Measurements from ENCODE around the gene ENPP5.

ENPP5 gene

DNA sequence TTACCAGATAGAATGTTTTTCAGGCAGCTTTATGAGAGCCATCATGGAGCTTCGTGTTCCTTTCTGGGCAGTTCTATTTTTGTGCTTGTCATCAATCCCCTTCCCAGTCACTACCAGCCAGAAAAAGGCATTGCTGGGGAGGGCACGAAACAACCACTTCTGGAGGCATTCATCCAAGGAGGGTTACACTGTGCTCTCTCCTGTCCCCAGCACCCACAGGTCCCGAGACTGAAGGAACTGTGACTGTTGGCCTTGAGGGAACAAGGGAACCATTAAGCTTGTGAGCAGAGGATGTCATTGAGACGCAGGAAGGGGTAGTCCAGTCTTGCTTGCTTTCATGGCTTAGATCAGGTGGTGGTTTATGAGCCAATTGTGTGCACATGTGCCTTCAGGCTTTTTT is 20.1 kb upstream of the ENPP5 start:
- Mint-ChIP-seq H3K4me1 (no peaks in the 10 kb centered on the region), H3K36me3 (ENCODE audit: low read depth) (no peaks in the 10 kb centered on the region), H3K27me3 (ENCODE audit: low read depth) (no peaks in the 10 kb centered on the region), H3K9me3 (no peaks in the 10 kb centered on the region), H3K27ac (no peak overlapping the region), H3K4me3 (no peak overlapping the region)
- TF ChIP-seq, protein P1, sequence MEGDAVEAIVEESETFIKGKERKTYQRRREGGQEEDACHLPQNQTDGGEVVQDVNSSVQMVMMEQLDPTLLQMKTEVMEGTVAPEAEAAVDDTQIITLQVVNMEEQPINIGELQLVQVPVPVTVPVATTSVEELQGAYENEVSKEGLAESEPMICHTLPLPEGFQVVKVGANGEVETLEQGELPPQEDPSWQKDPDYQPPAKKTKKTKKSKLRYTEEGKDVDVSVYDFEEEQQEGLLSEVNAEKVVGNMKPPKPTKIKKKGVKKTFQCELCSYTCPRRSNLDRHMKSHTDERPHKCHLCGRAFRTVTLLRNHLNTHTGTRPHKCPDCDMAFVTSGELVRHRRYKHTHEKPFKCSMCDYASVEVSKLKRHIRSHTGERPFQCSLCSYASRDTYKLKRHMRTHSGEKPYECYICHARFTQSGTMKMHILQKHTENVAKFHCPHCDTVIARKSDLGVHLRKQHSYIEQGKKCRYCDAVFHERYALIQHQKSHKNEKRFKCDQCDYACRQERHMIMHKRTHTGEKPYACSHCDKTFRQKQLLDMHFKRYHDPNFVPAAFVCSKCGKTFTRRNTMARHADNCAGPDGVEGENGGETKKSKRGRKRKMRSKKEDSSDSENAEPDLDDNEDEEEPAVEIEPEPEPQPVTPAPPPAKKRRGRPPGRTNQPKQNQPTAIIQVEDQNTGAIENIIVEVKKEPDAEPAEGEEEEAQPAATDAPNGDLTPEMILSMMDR (IDR thresholded peaks at IDR 0.05; ENCODE audit: unreplicated experiment in 3 of 3), result no peak

DNA sequence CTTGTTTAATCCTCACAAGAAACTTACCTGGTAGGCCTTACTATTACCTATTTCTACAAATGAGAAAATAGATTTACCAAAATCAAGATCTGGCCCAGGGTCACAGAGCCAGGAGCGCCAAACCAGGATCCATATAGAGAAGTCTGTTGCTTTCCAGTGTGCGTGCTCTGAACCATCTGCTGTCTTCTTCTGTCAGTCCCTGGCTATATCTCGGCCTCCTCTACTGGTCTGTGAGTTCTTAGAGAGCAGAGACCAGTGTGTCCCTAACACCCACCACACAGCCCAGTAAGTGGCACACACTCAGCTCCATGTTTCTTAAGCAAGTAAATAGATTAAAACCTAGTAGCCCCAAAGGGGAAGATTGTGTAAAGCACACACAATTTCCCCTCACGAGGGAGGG is 18.9 kb upstream of the ENPP5 start:
- Mint-ChIP-seq H3K4me1 (peaks cover 5% of the 10 kb centered on the region), H3K36me3 (ENCODE audit: low read depth) (no peaks in the 10 kb centered on the region), H3K9me3 (no peaks in the 10 kb centered on the region), H3K27ac (no peak overlapping the region), H3K4me3 (no peak overlapping the region), H3K27me3 (ENCODE audit: low read depth) (peaks cover 4% of the 10 kb centered on the region)
- TF ChIP-seq, protein P1 (IDR thresholded peaks at IDR 0.05; ENCODE audit: unreplicated experiment in 3 of 3), result no peak

DNA sequence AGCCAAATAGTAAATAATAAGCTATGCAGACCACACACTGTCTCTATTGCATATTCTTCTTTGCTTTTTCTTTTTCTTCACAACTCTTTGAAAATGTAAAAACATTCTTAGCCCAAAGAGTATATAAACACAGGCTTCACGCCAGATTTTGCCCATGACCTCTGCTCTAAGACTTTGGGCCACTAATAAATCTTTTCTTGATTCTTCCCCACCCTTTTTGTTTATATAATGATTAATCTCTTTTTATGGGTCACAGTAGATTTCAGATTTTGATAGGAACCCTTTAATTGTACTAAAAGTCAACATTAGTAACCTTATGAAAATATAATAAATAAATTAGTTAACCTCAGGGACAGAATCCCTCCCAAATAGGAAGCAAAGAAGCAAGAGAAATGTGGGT is 15.8 kb upstream of the ENPP5 start:
- Mint-ChIP-seq H3K4me3 (no peak overlapping the region), H3K36me3 (ENCODE audit: low read depth) (no peaks in the 10 kb centered on the region), H3K27ac (no peak overlapping the region), H3K4me1 (peaks cover 13% of the 10 kb centered on the region), H3K9me3 (no peaks in the 10 kb centered on the region), H3K27me3 (ENCODE audit: low read depth) (peaks cover 4% of the 10 kb centered on the region)
- TF ChIP-seq, protein P1 (IDR thresholded peaks at IDR 0.05; ENCODE audit: unreplicated experiment in 3 of 3), result no peak

DNA sequence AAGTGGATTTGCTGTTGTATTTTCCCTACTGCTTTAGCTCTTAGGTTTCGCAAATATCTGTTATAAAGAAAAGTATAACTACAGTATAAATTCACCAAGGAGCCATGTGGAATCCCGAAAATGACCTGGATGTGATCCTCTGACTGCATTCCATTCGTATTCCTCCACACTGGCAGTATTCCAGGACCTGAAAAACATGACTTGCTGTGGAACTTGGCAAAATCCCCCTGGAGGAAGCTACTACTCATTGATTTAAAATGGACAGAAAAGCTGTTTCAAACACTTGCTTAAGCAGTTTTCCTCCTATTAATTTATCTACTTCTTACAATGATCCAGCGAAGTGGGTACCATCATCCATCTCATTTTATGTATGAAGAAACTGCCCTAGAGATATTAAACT is 13.3 kb upstream of the ENPP5 start:
- TF ChIP-seq, protein P1 (IDR thresholded peaks at IDR 0.05; ENCODE audit: unreplicated experiment in 3 of 3), result no peak
- H3K4me3 Mint-ChIP-seq, result no peak overlapping the region

DNA sequence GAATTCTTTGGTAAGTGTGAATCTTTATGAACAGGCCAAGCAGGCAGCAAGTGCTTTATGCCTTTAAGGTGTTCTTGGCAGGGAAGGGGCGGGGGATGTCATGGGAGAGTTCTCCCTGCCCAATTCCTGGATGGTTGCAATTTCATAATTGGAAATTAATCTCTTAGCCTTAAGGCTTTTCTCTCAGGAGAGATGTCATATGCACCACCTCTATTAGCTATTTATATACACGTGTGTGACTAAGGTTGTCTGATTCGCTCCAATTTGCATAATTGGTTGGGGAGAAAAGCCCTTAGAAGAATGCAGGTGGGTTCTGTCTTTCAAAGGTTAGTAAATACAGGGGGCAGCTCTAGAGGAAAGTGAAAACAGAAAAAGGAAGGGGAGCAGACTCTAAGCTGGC is 5.2 kb upstream of the ENPP5 start:
- Mint-ChIP-seq H3K9me3 (no peaks in the 10 kb centered on the region), H3K27me3 (ENCODE audit: low read depth) (peaks cover 18% of the 10 kb centered on the region), H3K4me1 (no peaks in the 10 kb centered on the region), H3K27ac (no peak overlapping the region), H3K36me3 (ENCODE audit: low read depth) (no peaks in the 10 kb centered on the region), H3K4me3 (no peak overlapping the region)
- TF ChIP-seq, protein P1 (IDR thresholded peaks at IDR 0.05; ENCODE audit: unreplicated experiment in 3 of 3), result no peak

More for the DNA sequence above, 13.3 kb upstream of the ENPP5 start:
- H3K9me3 Mint-ChIP-seq, result no peaks in the 10 kb centered on the region
- H3K27me3 Mint-ChIP-seq (ENCODE audit: low read depth), result peaks cover 8% of the 10 kb centered on the region
- H3K27ac Mint-ChIP-seq, result peak overlapping the region in 2 of 3 experiments; percentile 14 to 17
- peaks cover 13% of the 10 kb centered on the region for H3K4me1 Mint-ChIP-seq
- no peaks in the 10 kb centered on the region for H3K36me3 Mint-ChIP-seq (ENCODE audit: low read depth)

DNA sequence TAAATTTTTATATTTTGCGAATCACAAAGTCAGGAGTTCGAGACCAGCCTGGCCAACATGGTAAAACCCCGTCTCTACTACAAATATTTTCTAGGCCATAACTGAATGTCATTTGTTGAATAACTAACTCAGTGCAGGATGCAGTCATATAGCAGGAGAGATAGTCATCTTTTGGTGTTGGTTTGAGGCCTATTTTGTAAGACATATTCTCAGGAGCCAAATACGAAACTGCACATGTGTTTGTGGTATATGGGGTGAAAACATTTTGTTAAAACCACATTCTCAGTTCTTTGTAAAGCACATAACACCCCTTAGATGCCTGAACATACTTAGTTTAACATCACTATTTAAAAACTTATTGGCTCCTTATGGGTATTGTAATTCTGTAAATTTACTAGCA is 4.7 kb upstream of the ENPP5 start:
- no peaks in the 10 kb centered on the region for H3K36me3 Mint-ChIP-seq (ENCODE audit: low read depth)
- TF ChIP-seq, protein P1 (IDR thresholded peaks at IDR 0.05; ENCODE audit: unreplicated experiment in 3 of 3), result no peak
- no peak overlapping the region for H3K27ac Mint-ChIP-seq

More for the DNA sequence above, 4.7 kb upstream of the ENPP5 start:
- no peaks in the 10 kb centered on the region for H3K9me3 Mint-ChIP-seq
- peaks cover 18% of the 10 kb centered on the region for H3K27me3 Mint-ChIP-seq (ENCODE audit: low read depth)
- H3K4me3 Mint-ChIP-seq, result no peak overlapping the region
- H3K4me1 Mint-ChIP-seq, result peaks cover 1% of the 10 kb centered on the region
